CD4-positive, alpha-beta T cell treated with Interleukin-17A for 1 hour (primary cell): Measurements from ENCODE around the gene ETDA.
A peak's percentile ranks its signal among the peaks of the same experiment; 100 is the strongest.
"Not testable (repeated sequence)": the region's sequence is repeated elsewhere in the genome, so short reads cannot be mapped to it uniquely, and the experiment has no call there.

Source experiments
- DNase-seq: peaks from one replicate; pipeline ENCODE4 v3.0.0-alpha.2; 2020

The ETDA gene

GRCh38 chrX:135252011-135252518 is at the start of gene ETDA:
ETDA (plus strand) TSS chrX:135252061; CDS start chrX:135253277, 1,216 bp downstream.
- not testable (repeated sequence) for DNase-seq

GRCh38 chrX:135206427-135206826 is 45.4 kb upstream of the ETDA start:
- peak; percentile 38 for DNase-seq

- peak; percentile 18 for DNase-seq
Observed at GRCh38 chrX:135213200-135213844, 38.5 kb upstream of the ETDA start.

DNA sequence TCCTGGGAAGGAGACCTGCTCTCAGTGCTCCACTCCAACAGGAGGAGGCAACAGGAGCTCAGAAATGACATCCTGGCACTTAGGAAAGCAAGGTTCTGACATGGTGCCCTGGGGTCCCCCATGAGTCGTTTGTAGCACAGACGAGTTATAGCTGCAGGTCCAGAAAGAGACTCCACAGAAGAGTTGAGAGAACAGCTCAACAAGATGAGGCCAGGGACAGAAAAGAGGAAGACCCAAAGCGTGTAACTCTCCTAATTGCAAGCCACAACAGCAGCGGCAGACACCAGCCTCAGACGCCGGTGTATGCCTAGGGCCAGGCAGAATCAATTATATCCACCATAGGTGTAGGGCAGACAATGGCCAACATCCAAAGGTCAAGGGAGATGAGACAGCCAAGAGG is 5.9 kb upstream of the ETDA start:
- not testable (repeated sequence) for DNase-seq

GRCh38 chrX:135256087-135256684 is 4.3 kb downstream of the ETDA start:
- DNase-seq, result not testable (repeated sequence)

DNA sequence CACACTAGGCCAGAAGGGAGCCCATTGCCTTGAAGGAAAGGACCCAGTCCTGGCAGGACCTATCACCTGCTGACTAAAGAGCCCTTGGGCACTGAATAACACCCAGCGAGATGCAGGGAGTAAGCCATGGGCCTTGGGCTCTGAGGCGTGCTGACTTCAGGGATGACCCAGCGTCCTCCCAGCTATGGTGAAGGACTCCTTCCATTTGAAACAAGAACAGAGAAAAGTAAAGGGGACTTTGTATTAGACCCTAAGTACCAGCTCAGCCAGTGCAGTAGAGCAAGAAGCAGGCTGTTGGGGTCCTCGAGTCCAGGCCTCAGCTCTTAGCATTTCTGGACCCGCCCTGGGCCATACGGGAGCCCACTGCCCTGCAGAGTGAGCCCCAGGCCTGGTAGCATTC is 5.1 kb downstream of the ETDA start:
- DNase-seq, result no peak

DNA sequence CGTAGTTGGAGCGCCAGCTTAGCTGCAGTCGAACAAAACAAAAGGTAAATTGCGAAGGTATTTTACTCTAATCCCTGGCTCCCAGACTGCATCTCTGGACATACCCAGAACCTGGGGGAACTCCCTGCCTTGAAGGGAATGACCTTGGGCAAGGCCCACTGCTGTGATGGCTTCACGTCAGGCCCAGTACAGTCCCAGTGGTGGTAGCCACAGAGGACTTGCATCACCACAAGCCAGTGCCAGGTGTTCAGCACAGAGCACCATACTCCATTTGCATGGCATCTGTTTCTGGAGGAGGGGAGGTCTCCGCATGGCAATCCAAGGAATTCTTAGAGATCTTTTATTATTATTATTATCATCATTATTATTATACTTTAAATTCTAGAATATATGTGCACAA is 5.6 kb downstream of the ETDA start:
- no peak for DNase-seq

DNA sequence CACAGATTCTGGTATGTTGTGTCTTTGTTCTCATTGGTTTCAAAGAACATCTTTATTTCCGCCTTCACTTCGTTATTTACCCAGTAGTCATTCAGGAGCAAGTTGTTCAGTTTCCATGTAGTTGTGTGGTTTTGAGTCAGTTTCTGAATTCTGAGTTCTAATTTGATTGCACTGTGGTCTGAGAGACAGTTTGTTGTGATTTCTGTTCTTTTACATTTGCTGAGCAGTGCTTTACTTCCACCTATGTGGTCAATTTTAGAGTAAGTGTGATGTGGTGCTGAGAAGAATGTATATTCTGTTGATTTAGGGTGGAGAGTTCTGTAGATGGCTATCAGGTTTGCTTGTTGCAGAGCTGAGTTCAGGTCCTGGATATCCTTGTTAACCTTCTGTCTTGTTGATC is 9.1 kb downstream of the ETDA start:
- not testable (repeated sequence) for DNase-seq

- DNase-seq, result not testable (repeated sequence)
Observed at GRCh38 chrX:135263376-135263775, 11.5 kb downstream of the ETDA start.

GRCh38 chrX:135264206-135264605 is 12.3 kb downstream of the ETDA start:
- DNase-seq, result no peak

GRCh38 chrX:135273162-135273561 is 21.3 kb downstream of the ETDA start:
- no peak for DNase-seq

DNA sequence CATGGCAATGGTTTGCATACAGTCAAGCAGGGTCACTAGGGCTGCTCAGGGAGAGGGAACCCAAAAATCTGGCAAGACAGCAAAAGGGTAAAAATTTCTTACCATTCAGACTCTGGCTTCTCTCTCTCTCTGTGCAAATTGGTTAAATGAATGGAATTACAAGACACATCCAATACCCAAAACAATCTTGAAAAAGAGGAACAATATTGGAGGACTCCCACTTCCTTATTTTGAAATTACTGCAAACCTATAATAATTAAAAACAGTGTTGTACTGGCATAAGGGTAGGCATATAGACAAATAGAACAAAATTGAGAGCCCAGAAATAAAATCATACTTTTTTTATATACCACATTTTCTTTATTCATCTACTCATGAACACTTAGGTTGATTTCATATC is 24.1 kb downstream of the ETDA start:
- no peak for DNase-seq

- DNase-seq, result no peak
Observed at GRCh38 chrX:135287266-135287823, 35.5 kb downstream of the ETDA start.

- DNase-seq, result peak; percentile 63
Observed at GRCh38 chrX:135295238-135295943, 43.5 kb downstream of the ETDA start.

DNA sequence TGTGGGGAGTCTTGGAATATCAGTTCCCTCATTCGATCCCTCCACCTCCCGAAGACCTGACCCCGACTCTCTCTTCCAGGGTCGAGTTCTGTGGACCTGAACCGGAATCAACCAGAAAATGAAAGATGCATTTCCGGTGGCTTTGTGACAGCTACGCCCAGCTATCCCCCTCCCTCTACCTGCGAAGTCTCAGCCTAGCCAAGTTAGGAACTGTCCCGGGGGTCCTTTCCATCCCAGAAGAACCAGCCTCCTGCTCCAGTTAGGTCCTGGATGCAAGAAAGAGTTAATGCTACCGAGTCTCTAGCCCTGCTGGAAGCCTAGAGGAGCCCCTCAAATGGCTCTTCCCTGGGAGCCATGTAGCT is 44.1 kb downstream of the ETDA start:
- no peak for DNase-seq

DNA sequence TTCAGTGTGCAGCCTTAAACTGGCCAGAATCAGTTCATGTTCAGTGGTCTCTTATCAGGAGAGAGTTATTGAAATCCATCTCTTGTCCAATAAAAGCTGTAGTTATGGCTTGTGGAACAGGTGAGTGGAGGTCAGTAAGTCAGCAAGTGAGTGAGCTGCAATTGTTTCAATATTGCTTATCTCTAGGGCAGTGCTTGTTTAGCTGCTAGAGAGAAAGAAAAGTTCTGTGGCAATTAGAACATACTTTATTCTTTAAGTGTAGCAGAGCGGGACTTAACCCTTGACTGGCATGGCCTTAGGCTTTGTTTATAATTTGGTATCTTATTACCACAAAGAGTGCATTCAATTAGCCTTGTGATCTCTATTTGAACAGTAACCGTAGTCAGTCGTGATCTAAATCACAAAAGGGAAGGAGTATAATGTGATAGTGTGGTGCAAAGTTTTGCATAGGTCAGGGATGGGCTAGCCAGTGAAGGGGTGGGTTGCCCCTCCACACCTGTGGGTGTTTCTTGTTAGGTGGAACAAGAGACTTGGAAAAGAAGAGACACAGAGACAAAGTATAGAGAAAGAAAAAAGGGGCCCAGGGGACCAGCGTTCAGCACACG is 50.5 kb downstream of the ETDA start:
- no peak for DNase-seq
